GM23338 (cell line): Measurements from ENCODE around the gene KLHL12.

Experiments used
- CREB1 ChIP-seq: fragments of 250-450 bp; sonication (Bioruptor Pico); IDR thresholded peaks from 2 replicates; pipeline ENCODE4 v1.5.0; 2020; ENCODE audit warnings: low read depth, mild to moderate bottlenecking, moderate library complexity
- EZH2 ChIP-seq: fragments of 200-600 bp; sonication (generic); IDR thresholded peaks from one replicate; pipeline ENCODE4 v1.8.0; 2017; ENCODE audit warnings: antibody characterized with exemption, mild to moderate bottlenecking, low read depth; ENCODE audit not compliant: unreplicated experiment
- EZH2phosphoT487 ChIP-seq: fragments of 200-600 bp; sonication (generic); IDR thresholded peaks from one replicate; pipeline ENCODE4 v1.8.1; 2018; ENCODE audit warnings: antibody characterized with exemption; ENCODE audit not compliant: unreplicated experiment
- JUNB ChIP-seq: IDR thresholded peaks from one replicate; pipeline ENCODE4 v1.6.1; 2016; ENCODE audit warnings: antibody characterized with exemption; ENCODE audit not compliant: unreplicated experiment
- NANOG ChIP-seq: IDR thresholded peaks from 2 replicates; pipeline ENCODE4 v1.6.1; 2016; ENCODE audit warnings: antibody characterized with exemption, borderline replicate concordance
- POLR2AphosphoS5 ChIP-seq: IDR thresholded peaks from 2 replicates; pipeline ENCODE4 v1.6.1; 2016; ENCODE audit warnings: antibody characterized with exemption, low read depth
- STAT1 ChIP-seq: IDR thresholded peaks from one replicate; pipeline ENCODE4 v1.6.1; 2016; ENCODE audit warnings: antibody characterized with exemption; ENCODE audit not compliant: unreplicated experiment
- ZNF114 ChIP-seq: fragments of 250-450 bp; sonication (Bioruptor Pico); IDR thresholded peaks from 2 replicates; pipeline ENCODE4 v1.5.0; 2020; ENCODE audit warnings: mild to moderate bottlenecking, moderate library complexity
- ZNF331 ChIP-seq: fragments of 250-450 bp; sonication (Bioruptor Pico); IDR thresholded peaks from 2 replicates; pipeline ENCODE4 v1.5.0; 2020; ENCODE audit warnings: low read depth, mild to moderate bottlenecking, moderate library complexity
- TF ChIP-seq, protein P1 (sequence below), 2 experiments: fragments of 200-600 bp in 1 of 2; sonication (generic) in 1 of 2; conservative IDR thresholded peaks; 2 replicates each; pipeline versions ENCODE4 v1.5.1 to v1.6.1; 2016 to 2017; ENCODE audit warnings: antibody characterized with exemption in 2 of 2, low read depth in 2 of 2, mild to moderate bottlenecking in 2 of 2, moderate library complexity in 1 of 2
- TF ChIP-seq, protein P2 (sequence below): IDR thresholded peaks from 2 replicates; pipeline ENCODE4 v1.6.1; 2016; ENCODE audit warnings: antibody characterized with exemption
- TF ChIP-seq, protein P3 (sequence below): IDR thresholded peaks from one replicate; pipeline ENCODE4 v1.6.1; 2018; ENCODE audit warnings: antibody characterized with exemption; ENCODE audit not compliant: unreplicated experiment

DNA sequence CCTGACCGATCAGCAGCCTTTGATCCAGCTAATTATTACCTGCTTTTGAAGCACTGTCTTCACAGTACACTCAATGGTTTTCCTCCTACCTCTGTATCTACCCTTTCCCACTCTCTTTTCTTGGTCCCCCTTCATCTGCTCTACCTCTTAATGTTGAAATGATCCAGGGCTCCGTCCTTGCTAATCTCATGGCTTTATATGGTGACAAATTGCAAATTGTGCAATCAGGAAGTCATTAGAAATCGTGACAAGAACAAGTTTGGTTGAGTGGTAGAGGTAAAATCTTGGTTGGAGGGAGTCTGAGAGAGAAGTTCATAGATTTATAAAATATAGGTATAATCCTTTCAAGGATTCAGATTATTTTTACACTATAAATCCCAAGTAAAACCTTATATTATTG is 49.6 kb upstream of the KLHL12 start:
- TF ChIP-seq CREB1 (CRISPR knock-in tag) (no peak), EZH2phosphoT487 (no peak), EZH2 (no peak), POLR2AphosphoS5 (no peak), NANOG (no peak), ZNF331 (CRISPR knock-in tag) (no peak), STAT1 (no peak), JUNB (no peak), ZNF114 (CRISPR knock-in tag) (no peak)
- TF ChIP-seq, protein P1, sequence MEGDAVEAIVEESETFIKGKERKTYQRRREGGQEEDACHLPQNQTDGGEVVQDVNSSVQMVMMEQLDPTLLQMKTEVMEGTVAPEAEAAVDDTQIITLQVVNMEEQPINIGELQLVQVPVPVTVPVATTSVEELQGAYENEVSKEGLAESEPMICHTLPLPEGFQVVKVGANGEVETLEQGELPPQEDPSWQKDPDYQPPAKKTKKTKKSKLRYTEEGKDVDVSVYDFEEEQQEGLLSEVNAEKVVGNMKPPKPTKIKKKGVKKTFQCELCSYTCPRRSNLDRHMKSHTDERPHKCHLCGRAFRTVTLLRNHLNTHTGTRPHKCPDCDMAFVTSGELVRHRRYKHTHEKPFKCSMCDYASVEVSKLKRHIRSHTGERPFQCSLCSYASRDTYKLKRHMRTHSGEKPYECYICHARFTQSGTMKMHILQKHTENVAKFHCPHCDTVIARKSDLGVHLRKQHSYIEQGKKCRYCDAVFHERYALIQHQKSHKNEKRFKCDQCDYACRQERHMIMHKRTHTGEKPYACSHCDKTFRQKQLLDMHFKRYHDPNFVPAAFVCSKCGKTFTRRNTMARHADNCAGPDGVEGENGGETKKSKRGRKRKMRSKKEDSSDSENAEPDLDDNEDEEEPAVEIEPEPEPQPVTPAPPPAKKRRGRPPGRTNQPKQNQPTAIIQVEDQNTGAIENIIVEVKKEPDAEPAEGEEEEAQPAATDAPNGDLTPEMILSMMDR (conservative IDR thresholded peaks at IDR 0.05; ENCODE audit: low read depth in 2 of 2), result no peak
- TF ChIP-seq, protein P2, sequence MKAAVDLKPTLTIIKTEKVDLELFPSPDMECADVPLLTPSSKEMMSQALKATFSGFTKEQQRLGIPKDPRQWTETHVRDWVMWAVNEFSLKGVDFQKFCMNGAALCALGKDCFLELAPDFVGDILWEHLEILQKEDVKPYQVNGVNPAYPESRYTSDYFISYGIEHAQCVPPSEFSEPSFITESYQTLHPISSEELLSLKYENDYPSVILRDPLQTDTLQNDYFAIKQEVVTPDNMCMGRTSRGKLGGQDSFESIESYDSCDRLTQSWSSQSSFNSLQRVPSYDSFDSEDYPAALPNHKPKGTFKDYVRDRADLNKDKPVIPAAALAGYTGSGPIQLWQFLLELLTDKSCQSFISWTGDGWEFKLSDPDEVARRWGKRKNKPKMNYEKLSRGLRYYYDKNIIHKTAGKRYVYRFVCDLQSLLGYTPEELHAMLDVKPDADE, result no peak
- TF ChIP-seq, protein P3, sequence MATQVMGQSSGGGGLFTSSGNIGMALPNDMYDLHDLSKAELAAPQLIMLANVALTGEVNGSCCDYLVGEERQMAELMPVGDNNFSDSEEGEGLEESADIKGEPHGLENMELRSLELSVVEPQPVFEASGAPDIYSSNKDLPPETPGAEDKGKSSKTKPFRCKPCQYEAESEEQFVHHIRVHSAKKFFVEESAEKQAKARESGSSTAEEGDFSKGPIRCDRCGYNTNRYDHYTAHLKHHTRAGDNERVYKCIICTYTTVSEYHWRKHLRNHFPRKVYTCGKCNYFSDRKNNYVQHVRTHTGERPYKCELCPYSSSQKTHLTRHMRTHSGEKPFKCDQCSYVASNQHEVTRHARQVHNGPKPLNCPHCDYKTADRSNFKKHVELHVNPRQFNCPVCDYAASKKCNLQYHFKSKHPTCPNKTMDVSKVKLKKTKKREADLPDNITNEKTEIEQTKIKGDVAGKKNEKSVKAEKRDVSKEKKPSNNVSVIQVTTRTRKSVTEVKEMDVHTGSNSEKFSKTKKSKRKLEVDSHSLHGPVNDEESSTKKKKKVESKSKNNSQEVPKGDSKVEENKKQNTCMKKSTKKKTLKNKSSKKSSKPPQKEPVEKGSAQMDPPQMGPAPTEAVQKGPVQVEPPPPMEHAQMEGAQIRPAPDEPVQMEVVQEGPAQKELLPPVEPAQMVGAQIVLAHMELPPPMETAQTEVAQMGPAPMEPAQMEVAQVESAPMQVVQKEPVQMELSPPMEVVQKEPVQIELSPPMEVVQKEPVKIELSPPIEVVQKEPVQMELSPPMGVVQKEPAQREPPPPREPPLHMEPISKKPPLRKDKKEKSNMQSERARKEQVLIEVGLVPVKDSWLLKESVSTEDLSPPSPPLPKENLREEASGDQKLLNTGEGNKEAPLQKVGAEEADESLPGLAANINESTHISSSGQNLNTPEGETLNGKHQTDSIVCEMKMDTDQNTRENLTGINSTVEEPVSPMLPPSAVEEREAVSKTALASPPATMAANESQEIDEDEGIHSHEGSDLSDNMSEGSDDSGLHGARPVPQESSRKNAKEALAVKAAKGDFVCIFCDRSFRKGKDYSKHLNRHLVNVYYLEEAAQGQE, result no peak
